Left ventricle myocardium superior (tissue), 1 donor: ENCODE measurements around the gene KCTD13. TPM values are rescaled to one million over a fixed set of nuclear protein-coding genes. Genes with fewer than 3 reads are reported as not detected.
"Not testable (repeated sequence)": the region's sequence is repeated elsewhere in the genome, so short reads cannot be mapped to it uniquely, and the experiment has no call there.

Experiments used
- ATAC-seq: fragments of 200-7000 bp; cut with Tn5 transposase; one replicate; pipeline ENCODE4 v1.9.1; 2020; ENCODE audit warnings: mild to moderate bottlenecking, moderate library complexity
- DNase-seq: peaks from one replicate; pipeline ENCODE4 v3.0.0-alpha.2; 2020
- intact Hi-C: fragments of 100-400 bp; cut with micrococcal nuclease; formaldehyde crosslinking; loops from one replicate; pipeline ENCODE4 v1.11.0; 2022
- long read RNA-seq: library from polyadenylated mRNA; unstranded; transcript quantifications from one replicate; pipeline ENCODE4 v2.0.0, GENCODE V29; 2021
- total RNA-seq: library from RNA; stranded (reverse); fragmentation: NEBNext Ultra II Directional; extraction: Animal tissue kit (Norgen Biotek cat#: 25700); gene quantifications from one replicate; pipeline ENCODE4 v1.2.1, GENCODE V29; 2021
- donor health status: DM: no; HTN: yes; CAD: no; lungs with severe emphysema.

KCTD13 gene
- 5.5 TPM for total RNA-seq
- long read RNA-seq, full-length matches to known transcripts: 7 of 7 reads
- long read RNA-seq, partial matches to known transcripts: 0 of 7 reads
- long read RNA-seq, other reads (novel, unspliced or antisense): 0 of 7 reads

- DNase-seq (peak; percentile 92), ATAC-seq (peak; percentile 99)
- intact Hi-C loops: no loop called here
Measured at GRCh38 chr16:29925781-29926710, at the start of gene KCTD13. TSS of gene KCTD13 (minus strand) at chr16:29926226. CDS start at chr16:29926033, 193 bp downstream.

GRCh38 chr16:29975134-29975538 is 49.1 kb upstream of the KCTD13 start:
- ATAC-seq (no peak), DNase-seq (no peak)
- intact Hi-C loops: no loop called here

- ATAC-seq (peak; percentile 5), DNase-seq (peak; percentile 46)
- intact Hi-C loops: no loop called here
Measured at GRCh38 chr16:29974291-29975133, 48.5 kb upstream of the KCTD13 start.

- peak; percentile 99 for DNase-seq
- intact Hi-C loops: no loop called here
- ATAC-seq: peak; percentile 98
Measured at GRCh38 chr16:29973384-29974246, 47.6 kb upstream of the KCTD13 start, which contains the start of gene TAOK2. TSS of gene TAOK2 (plus strand) at chr16:29973868. CDS start at chr16:29977773, 3,905 bp downstream.

- intact Hi-C loops: no loop called here
- ATAC-seq (no peak), DNase-seq (no peak)
Measured at GRCh38 chr16:29972992-29973383, 47.0 kb upstream of the KCTD13 start.

GRCh38 chr16:29972500-29972899 is 46.5 kb upstream of the KCTD13 start:
- DNase-seq (no peak), ATAC-seq (no peak)
- intact Hi-C loops: no loop called here

- intact Hi-C loops: no loop called here
- DNase-seq (no peak), ATAC-seq (no peak)
Measured at GRCh38 chr16:29971304-29971703, 45.3 kb upstream of the KCTD13 start.

GRCh38 chr16:29968205-29968604 is 42.2 kb upstream of the KCTD13 start:
- ATAC-seq (no peak), DNase-seq (no peak)
- intact Hi-C loops: no loop called here

- intact Hi-C loops: no loop called here
- ATAC-seq (no peak), DNase-seq (no peak)
Measured at GRCh38 chr16:29963021-29963743, 37.2 kb upstream of the KCTD13 start.

GRCh38 chr16:29962344-29962994 is 36.4 kb upstream of the KCTD13 start:
- intact Hi-C loops: no loop called here
- DNase-seq: no peak
- ATAC-seq: peak; percentile 56

GRCh38 chr16:29961479-29962343 is 35.7 kb upstream of the KCTD13 start, which contains the start of gene TMEM219:
TSS of gene TMEM219 (plus strand) at chr16:29962079. CDS start at chr16:29963144, 1,065 bp downstream.
- DNase-seq: peak; percentile 95
- intact Hi-C loops: no loop called here

GRCh38 chr16:29961127-29961478 is 35.1 kb upstream of the KCTD13 start:
- intact Hi-C loops: no loop called here
- DNase-seq (no peak), ATAC-seq (no peak)

More at GRCh38 chr16:29961479-29962343, 35.7 kb upstream of the KCTD13 start, which contains the start of gene TMEM219:
- peak; percentile 99 for ATAC-seq

GRCh38 chr16:29959821-29960220 is 33.8 kb upstream of the KCTD13 start:
- ATAC-seq, DNase-seq, intact Hi-C loops: not testable (repeated sequence)

- intact Hi-C loops: no loop called here
- no peak for DNase-seq
- ATAC-seq: no peak
Measured at GRCh38 chr16:29959293-29959692, 33.3 kb upstream of the KCTD13 start.

- ATAC-seq: no peak
- intact Hi-C loops: no loop called here
- no peak for DNase-seq
Measured at GRCh38 chr16:29958756-29959155, 32.7 kb upstream of the KCTD13 start.

GRCh38 chr16:29951625-29952365 is 25.8 kb upstream of the KCTD13 start:
- DNase-seq (no peak), ATAC-seq (no peak)
- intact Hi-C loops: no loop called here
